Measurements from ENCODE around the gene PAFAH1B1.
A peak's percentile ranks its signal among the peaks of the same experiment; 100 is the strongest.
"Not testable (repeated sequence)": the region's sequence is repeated elsewhere in the genome, so short reads cannot be mapped to it uniquely, and the experiment has no call there.

Gene PAFAH1B1

GRCh38 chr17:2635675-2636074 lies 42.2 kb downstream of the PAFAH1B1 start:
- DNase-seq (ENCODE audit: low spot score): no peak

GRCh38 chr17:2636169-2636930 lies 42.9 kb downstream of the PAFAH1B1 start:
- DNase-seq (ENCODE audit: low spot score): no peak

GRCh38 chr17:2637422-2637821 lies 44.0 kb downstream of the PAFAH1B1 start:
- no peak for DNase-seq (ENCODE audit: low spot score)

- DNase-seq (ENCODE audit: low spot score): no peak
These were observed 51.5 kb downstream of the PAFAH1B1 start for GRCh38 chr17:2644971-2645370.

GRCh38 chr17:2647957-2648356 lies 54.5 kb downstream of the PAFAH1B1 start:
- DNase-seq (ENCODE audit: low spot score): no peak

- no peak for DNase-seq (ENCODE audit: low spot score)
These were observed 55.7 kb downstream of the PAFAH1B1 start for GRCh38 chr17:2649191-2649590.

GRCh38 chr17:2652911-2653310 lies 59.5 kb downstream of the PAFAH1B1 start:
- DNase-seq (ENCODE audit: low spot score): not testable (repeated sequence)

- DNase-seq (ENCODE audit: low spot score): no peak
These were observed 62.1 kb downstream of the PAFAH1B1 start for GRCh38 chr17:2655546-2655945.

- DNase-seq (ENCODE audit: low spot score): no peak
These were observed 62.8 kb downstream of the PAFAH1B1 start for GRCh38 chr17:2656283-2656682.

GRCh38 chr17:2659337-2659736 lies 65.9 kb downstream of the PAFAH1B1 start:
- not testable (repeated sequence) for DNase-seq (ENCODE audit: low spot score)

GRCh38 chr17:2660410-2660809 lies 67.0 kb downstream of the PAFAH1B1 start:
- DNase-seq (ENCODE audit: low spot score): not testable (repeated sequence)

GRCh38 chr17:2672026-2672425 lies 78.6 kb downstream of the PAFAH1B1 start:
- no peak for DNase-seq (ENCODE audit: low spot score)

GRCh38 chr17:2679247-2679646 lies 85.8 kb downstream of the PAFAH1B1 start:
- not testable (repeated sequence) for DNase-seq (ENCODE audit: low spot score)

- no peak for DNase-seq (ENCODE audit: low spot score)
These were observed 87.5 kb downstream of the PAFAH1B1 start for GRCh38 chr17:2680961-2681360.

GRCh38 chr17:2681650-2682049 lies 88.2 kb downstream of the PAFAH1B1 start:
- DNase-seq (ENCODE audit: low spot score): no peak

GRCh38 chr17:2682176-2682938 lies 88.9 kb downstream of the PAFAH1B1 start:
- no peak for DNase-seq (ENCODE audit: low spot score)

- no peak for DNase-seq (ENCODE audit: low spot score)
These were observed 90.5 kb downstream of the PAFAH1B1 start for GRCh38 chr17:2683912-2684311.

- DNase-seq (ENCODE audit: low spot score): no peak
These were observed 91.1 kb downstream of the PAFAH1B1 start for GRCh38 chr17:2684549-2684948.

- no peak for DNase-seq (ENCODE audit: low spot score)
These were observed 92.2 kb downstream of the PAFAH1B1 start for GRCh38 chr17:2685696-2686095.

- DNase-seq (ENCODE audit: low spot score): no peak
These were observed 93.6 kb downstream of the PAFAH1B1 start for GRCh38 chr17:2687074-2687418.

- peak; percentile 64 for DNase-seq (ENCODE audit: low spot score)
These were observed 95.2 kb downstream of the PAFAH1B1 start for GRCh38 chr17:2688351-2689342.

Measured in left forelimb (tissue), 1 donor.